Esophagus squamous epithelium (tissue), 4 donors: ENCODE results near the gene RAD9A.

Experiments
- POLR2A ChIP-seq, 4 donors: fragments of 450-650 bp; IDR thresholded peaks; one replicate each; pipeline ENCODE4 v1.6.1; 2017; ENCODE audit warnings: antibody characterized with exemption in 4 of 4, mild to moderate bottlenecking in 4 of 4, moderate library complexity in 3 of 4
- TF ChIP-seq, protein P1 (sequence below), 6 experiments: fragments of 450-650 bp in 4 of 6; fragments of 200-600 bp in 2 of 6; sonication (generic) in 2 of 6; IDR thresholded peaks; one replicate each; pipeline ENCODE4 v1.5.1; 2016 to 2019; ENCODE audit warnings: antibody characterized with exemption in 6 of 6, mild to moderate bottlenecking in 4 of 6, moderate library complexity in 4 of 6

DNA sequence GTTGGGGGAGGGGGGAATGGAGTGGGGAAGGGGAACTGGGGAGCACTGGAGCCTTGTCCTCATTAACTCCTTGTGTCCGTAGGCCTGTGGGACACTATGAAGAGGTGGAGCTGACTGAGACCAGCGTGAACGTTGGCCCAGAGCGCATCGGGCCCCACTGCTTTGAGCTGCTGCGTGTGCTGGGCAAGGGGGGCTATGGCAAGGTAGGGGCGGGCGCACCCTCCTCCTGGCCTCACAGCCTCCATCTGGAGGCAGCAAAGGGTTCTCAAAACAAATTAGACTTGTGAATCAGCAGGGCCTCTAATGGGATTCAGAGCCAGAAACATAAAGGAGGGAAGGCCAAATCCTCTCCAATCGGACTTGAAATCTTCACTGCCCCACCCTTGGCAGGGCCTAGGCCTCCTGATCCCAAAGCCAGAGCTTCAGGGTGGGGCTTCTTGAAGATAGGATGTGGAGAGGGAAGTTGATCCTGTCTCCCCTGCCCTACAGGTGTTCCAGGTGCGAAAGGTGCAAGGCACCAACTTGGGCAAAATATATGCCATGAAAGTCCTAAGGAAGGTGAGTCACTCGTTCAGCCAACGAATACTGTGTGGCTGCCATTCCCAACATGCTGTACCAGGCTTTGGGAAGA is 37.4 kb downstream of the RAD9A start:
- TF ChIP-seq, protein P1, sequence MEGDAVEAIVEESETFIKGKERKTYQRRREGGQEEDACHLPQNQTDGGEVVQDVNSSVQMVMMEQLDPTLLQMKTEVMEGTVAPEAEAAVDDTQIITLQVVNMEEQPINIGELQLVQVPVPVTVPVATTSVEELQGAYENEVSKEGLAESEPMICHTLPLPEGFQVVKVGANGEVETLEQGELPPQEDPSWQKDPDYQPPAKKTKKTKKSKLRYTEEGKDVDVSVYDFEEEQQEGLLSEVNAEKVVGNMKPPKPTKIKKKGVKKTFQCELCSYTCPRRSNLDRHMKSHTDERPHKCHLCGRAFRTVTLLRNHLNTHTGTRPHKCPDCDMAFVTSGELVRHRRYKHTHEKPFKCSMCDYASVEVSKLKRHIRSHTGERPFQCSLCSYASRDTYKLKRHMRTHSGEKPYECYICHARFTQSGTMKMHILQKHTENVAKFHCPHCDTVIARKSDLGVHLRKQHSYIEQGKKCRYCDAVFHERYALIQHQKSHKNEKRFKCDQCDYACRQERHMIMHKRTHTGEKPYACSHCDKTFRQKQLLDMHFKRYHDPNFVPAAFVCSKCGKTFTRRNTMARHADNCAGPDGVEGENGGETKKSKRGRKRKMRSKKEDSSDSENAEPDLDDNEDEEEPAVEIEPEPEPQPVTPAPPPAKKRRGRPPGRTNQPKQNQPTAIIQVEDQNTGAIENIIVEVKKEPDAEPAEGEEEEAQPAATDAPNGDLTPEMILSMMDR (IDR thresholded peaks at IDR 0.05), result no peak
- TF ChIP-seq POLR2A (IDR thresholded peaks at IDR 0.05), result peak in 1 of 4 donors; percentile 24
